NCI-H146 treated with DMSO at 0.1 percent for 48 hours (cell line): ENCODE measurements around the gene CCDC85A.

Experiments
- DNase-seq: peaks from one replicate; lab custom pipeline; 2025; ENCODE audit not compliant: unreplicated experiment; lab: John Stamatoyannopoulos, UW

Gene CCDC85A

GRCh38 chr2:56295666-56296065 lies 111.9 kb downstream of the CCDC85A start:
- no peak for DNase-seq

DNA sequence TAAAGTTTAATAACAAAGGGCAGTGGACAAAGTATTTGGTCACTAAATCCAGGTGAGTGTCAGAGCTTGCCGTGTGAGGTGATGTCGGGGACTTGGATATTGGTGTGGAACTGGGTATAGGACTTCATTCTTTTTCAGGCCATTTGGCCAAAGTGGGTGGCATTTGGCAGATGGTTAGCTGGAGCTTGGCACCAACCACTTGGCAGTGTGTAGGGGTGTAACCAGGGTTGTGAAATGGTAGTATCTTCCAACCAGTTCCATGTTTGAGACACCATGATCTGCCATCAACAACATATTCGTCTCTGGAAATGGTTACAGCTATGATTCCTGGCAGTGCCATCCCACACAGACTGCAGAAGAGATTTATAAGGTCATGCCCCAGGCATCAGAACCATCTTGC lies 113.9 kb downstream of the CCDC85A start:
- no peak for DNase-seq

- DNase-seq: no peak
Observed at GRCh38 chr2:56299171-56299691, 115.4 kb downstream of the CCDC85A start.

- no peak for DNase-seq
Observed at GRCh38 chr2:56309626-56310170, 125.9 kb downstream of the CCDC85A start.

DNA sequence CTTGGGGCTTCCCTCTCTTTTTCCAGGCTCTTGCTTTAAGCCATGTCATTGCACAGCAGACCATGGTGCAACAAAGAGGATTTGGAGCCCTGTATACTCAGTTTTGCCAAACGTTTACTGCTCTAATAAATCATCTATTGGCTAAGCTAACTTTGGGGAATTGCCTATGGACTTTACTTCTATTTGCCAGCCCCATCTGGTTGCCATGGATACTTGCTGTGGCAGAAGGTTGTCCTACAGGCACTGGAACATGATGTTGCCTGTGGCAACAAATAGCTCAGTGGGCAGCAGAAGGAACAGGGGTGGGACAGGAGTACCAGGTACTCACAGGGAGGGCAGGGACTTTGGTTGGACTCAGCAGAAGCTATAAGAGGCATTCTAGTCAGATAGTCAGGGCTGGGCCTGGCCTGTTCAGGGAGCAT lies 129.7 kb downstream of the CCDC85A start:
- DNase-seq: no peak

GRCh38 chr2:56314371-56314770 lies 130.6 kb downstream of the CCDC85A start:
- no peak for DNase-seq

- no peak for DNase-seq
Observed at GRCh38 chr2:56314796-56315195, 131.0 kb downstream of the CCDC85A start.

- DNase-seq: no peak
Observed at GRCh38 chr2:56315376-56315775, 131.6 kb downstream of the CCDC85A start.

- no peak for DNase-seq
Observed at GRCh38 chr2:56316011-56316410, 132.2 kb downstream of the CCDC85A start.

DNA sequence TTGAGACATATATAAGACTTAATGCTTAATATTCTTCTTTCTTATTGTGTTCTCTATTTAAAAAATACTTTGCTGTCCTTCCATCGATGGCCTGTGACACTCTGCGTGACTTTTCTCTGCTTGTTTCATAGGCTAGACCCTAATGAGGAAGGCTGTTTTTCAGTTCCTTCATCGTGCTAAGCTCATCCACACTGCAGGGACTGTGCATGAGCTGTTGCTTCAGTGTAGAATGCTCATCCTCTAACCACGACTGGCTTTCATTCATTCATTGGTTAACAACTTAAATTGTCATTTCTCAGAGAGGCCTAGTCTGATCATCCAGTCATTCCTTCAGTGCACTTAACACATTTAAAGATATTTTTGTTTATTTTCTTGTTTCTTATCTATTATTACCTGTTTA lies 134.4 kb downstream of the CCDC85A start:
- DNase-seq: no peak

GRCh38 chr2:56325661-56326345 lies 142.0 kb downstream of the CCDC85A start:
- no peak for DNase-seq

- DNase-seq: no peak
Observed at GRCh38 chr2:56326346-56326741, 142.6 kb downstream of the CCDC85A start.

- DNase-seq: no peak
Observed at GRCh38 chr2:56331810-56332209, 148.0 kb downstream of the CCDC85A start.

- DNase-seq: no peak
Observed at GRCh38 chr2:56333812-56334485, 150.2 kb downstream of the CCDC85A start.

DNA sequence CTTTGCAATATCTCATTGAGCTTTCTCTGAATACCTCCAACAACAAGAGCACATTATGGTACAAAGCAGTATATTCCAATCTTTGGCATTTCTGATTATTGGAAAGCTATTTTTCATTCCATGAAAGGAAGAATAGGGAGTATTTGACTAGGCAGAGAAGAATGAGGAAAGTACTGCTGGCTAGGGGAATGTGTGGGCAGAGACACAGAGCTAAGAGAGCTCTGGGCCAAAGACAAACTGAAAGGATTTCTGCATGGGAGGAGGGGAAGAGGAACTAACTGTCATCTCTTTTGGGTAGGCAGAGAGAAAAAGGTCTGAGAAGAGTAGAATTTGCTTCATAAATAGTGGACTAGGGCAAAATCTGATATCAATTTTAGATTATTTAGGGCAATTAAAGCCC lies 150.8 kb downstream of the CCDC85A start:
- no peak for DNase-seq

DNA sequence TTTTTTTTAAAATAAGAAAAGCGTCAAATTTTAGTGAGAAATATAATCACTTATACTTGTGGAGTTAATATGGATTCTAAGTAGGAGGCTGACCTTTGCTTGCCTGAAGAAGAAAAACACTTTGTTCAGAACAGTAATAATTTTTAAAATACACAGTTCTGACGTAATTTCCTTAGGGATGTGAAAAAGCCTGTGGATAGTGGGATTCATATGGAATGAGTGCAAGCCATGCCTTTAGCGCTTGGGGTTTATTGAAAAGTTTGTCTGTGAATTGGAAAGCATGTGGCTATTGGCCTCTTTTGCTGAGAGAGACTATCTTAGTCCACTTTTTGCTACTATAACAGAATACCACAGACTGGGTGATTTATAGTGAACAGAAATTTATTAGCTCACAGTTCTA lies 151.3 kb downstream of the CCDC85A start:
- no peak for DNase-seq

DNA sequence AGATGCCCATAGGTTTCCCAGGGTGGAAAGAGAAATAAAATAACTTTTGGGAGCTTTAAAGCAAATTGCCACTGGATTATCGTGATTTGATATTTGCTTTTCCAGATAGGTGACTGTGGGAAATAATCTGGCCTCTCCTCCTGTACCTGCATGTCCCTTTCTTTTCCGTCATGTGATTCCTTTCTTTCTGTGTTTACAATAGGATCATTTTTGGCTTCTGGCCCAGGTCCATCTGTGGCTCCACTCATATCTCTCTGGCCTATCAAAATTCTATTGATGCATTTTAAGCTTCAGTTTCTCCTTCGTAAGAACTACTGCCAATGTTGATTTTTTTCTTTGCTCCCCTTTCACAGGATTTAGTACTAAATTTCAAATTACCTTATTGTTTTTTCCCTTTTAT lies 153.6 kb downstream of the CCDC85A start:
- DNase-seq: peak; percentile 23

DNA sequence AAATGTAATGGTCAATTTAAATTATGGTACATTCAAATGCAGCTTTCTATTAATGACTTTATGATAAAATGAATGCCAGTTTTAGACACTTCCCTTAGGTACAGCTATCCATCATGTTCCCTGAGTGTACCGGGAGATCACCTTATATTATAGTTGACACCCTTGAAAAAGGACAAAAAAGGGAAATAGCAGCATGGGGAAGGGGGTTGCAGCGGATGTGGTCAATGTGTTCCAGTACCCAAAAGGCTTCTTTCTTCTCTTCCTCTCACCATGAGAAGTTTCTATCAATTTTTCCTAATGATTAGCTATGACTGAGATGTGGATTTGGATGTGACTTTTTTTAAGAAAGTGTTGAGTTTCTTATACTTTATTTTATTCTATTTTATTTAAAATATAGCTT lies 154.4 kb downstream of the CCDC85A start:
- DNase-seq: no peak

DNA sequence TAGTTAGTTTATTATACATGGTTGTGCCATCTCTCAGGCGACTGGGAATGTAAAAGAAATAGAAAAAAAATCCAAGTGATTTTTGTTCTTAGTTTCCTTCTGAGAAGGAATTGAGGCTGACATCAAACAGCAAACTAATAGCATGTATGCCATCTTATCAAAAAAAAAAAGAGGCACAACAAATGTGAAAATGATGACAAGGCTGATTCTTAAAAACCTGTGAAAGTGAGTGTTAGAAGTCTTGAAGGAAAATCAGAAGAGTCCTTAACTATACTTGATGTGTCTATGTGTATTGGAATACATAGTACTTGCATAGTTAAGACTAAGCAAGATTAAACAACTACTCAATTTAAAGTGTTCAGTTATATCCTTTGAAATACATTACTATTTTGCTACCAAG lies 161.0 kb downstream of the CCDC85A start:
- DNase-seq: no peak

- DNase-seq: no peak
Observed at GRCh38 chr2:56347881-56348280, 164.1 kb downstream of the CCDC85A start.

GRCh38 chr2:56348392-56349210 lies 164.8 kb downstream of the CCDC85A start:
- DNase-seq: no peak
